HPDE6-E6E7 (cell line): Measurements from ENCODE around the gene BLM.

ENCODE experiments used
- DNase-seq: peaks from one replicate; pipeline ENCODE4 v3.0.0; 2011; ENCODE audit warnings: missing footprints; ENCODE audit errors: extremely low spot score

Gene BLM

GRCh38 chr15:90787881-90788280 lies 70.7 kb downstream of the BLM start:
- no peak for DNase-seq

- DNase-seq: no peak
Observed at GRCh38 chr15:90789462-90789861, 72.3 kb downstream of the BLM start.

- no peak for DNase-seq
Observed at GRCh38 chr15:90790057-90790456, 72.9 kb downstream of the BLM start.

- no peak for DNase-seq
Observed at GRCh38 chr15:90790561-90790960, 73.4 kb downstream of the BLM start.

GRCh38 chr15:90794538-90794937 lies 77.4 kb downstream of the BLM start:
- no peak for DNase-seq

GRCh38 chr15:90799639-90800170 lies 82.6 kb downstream of the BLM start:
- no peak for DNase-seq

GRCh38 chr15:90801803-90802202 lies 84.7 kb downstream of the BLM start:
- no peak for DNase-seq

GRCh38 chr15:90807074-90807785 lies 90.1 kb downstream of the BLM start:
- no peak for DNase-seq

GRCh38 chr15:90807786-90808086 lies 90.6 kb downstream of the BLM start:
- DNase-seq: no peak

GRCh38 chr15:90808517-90809235 lies 91.5 kb downstream of the BLM start:
- no peak for DNase-seq

GRCh38 chr15:90809536-90809935 lies 92.4 kb downstream of the BLM start:
- DNase-seq: no peak

GRCh38 chr15:90810354-90810753 lies 93.2 kb downstream of the BLM start:
- no peak for DNase-seq

- no peak for DNase-seq
Observed at GRCh38 chr15:90812171-90812957, 95.2 kb downstream of the BLM start.

- DNase-seq: no peak
Observed at GRCh38 chr15:90812958-90813265, 95.8 kb downstream of the BLM start.

GRCh38 chr15:90813796-90814190 lies 96.6 kb downstream of the BLM start:
- no peak for DNase-seq

GRCh38 chr15:90814191-90814821 lies 97.2 kb downstream of the BLM start:
- DNase-seq: no peak

- DNase-seq: no peak
Observed at GRCh38 chr15:90816401-90817116, 99.4 kb downstream of the BLM start.

GRCh38 chr15:90817117-90818057 lies 100.2 kb downstream of the BLM start:
- DNase-seq: no peak

GRCh38 chr15:90818251-90819210 lies 101.4 kb downstream of the BLM start:
- no peak for DNase-seq
